Thymus (tissue), 11 donors: ENCODE measurements around the gene PSMA6. TPM values are rescaled to one million over a fixed set of nuclear protein-coding genes. Genes with fewer than 3 reads are reported as not detected.
"Not testable (repeated sequence)": the region's sequence is repeated elsewhere in the genome, so short reads cannot be mapped to it uniquely, and the experiment has no call there.

Source experiments
- DNase-seq, 9 donors: peaks; one replicate each; pipeline ENCODE4 v3.0.0-alpha.2; 2013; ENCODE audit warnings: low spot score in 9 of 9, low read depth in 6 of 9, missing footprints in 1 of 9
- H3K27ac ChIP-seq, 2 donors: one replicate each; pipeline ENCODE4 v1.5.1; 2013; ENCODE audit warnings: control low read depth in 1 of 2, low read depth in 1 of 2, low read length in 1 of 2, mild to moderate bottlenecking in 1 of 2, moderate library complexity in 1 of 2
- H3K27me3 ChIP-seq, 2 donors: one replicate each; pipeline ENCODE4 v1.5.1; 2013; ENCODE audit warnings: low read length in 1 of 2; ENCODE audit not compliant: control insufficient read depth in 2 of 2, insufficient read depth in 1 of 2
- H3K36me3 ChIP-seq, 2 donors: one replicate each; pipeline ENCODE4 v1.5.1; 2013; ENCODE audit warnings: low read length in 1 of 2, mild to moderate bottlenecking in 1 of 2, moderate library complexity in 1 of 2; ENCODE audit not compliant: control insufficient read depth in 2 of 2, insufficient read depth in 2 of 2
- H3K4me1 ChIP-seq, 2 donors: one replicate each; pipeline ENCODE4 v1.5.1; 2013; ENCODE audit warnings: low read length in 2 of 2; ENCODE audit not compliant: control insufficient read depth in 2 of 2, insufficient read depth in 2 of 2
- H3K4me3 ChIP-seq, 2 donors: one replicate each; pipeline ENCODE4 v1.5.1; 2013; ENCODE audit warnings: low read length in 2 of 2, control low read depth in 1 of 2, mild to moderate bottlenecking in 1 of 2
- H3K9me3 ChIP-seq, 2 donors: one replicate each; pipeline ENCODE4 v1.5.1; 2013; ENCODE audit warnings: low read length in 1 of 2, mild to moderate bottlenecking in 1 of 2; ENCODE audit not compliant: control insufficient read depth in 2 of 2, insufficient read depth in 1 of 2
- WGBS: extraction: QIAGEN DNeasy Blood & Tissue Kit; methylation state at CpG from one replicate; pipeline ENCODE4 v1.1.7; 2013; 5-methylcytosine and 5-hydroxymethylcytosine counted together
- polyA plus RNA-seq: library from polyadenylated mRNA; stranded (reverse); fragments of 200-250 nt; gene quantifications from one replicate; pipeline ENCODE4 v1.2.3, GENCODE V29; 2013
- total RNA-seq: library from RNA; stranded (reverse); fragments of 120-200 nt; gene quantifications from one replicate; pipeline ENCODE4 v1.2.4, GENCODE V29; 2013
- donor health status: healthy.

Gene PSMA6
- total and polyA plus RNA-seq, 2 donors: 206 to 550 TPM

DNA sequence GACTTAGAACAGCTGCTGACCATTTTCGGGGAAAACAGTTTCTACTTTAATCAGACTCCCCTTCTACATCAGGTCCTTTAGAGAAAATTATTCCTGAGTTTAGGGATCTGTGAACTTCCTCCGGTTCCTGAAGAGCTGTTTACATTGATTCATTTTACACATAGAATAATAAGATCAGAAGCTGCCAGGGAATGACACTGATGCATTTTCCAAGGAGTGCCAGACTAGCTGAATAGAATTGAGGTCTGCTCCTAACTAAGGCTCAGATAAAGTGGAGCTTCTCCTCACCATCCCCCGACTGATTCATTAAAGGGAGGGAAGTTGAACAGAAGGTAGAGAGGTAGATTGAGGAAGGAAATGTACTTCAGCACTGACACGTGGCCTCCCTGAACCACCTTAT is 41.9 kb upstream of the PSMA6 start:
- Histone ChIP-seq H3K36me3 (peaks cover 0 to 4% of the 10 kb centered on the region in 2 donors), H3K27me3 (no peaks in the 10 kb centered on the region), H3K27ac (no peak overlapping the region), H3K9me3 (no peaks in the 10 kb centered on the region), H3K4me1 (peaks cover 2 to 15% of the 10 kb centered on the region in 2 donors), H3K4me3 (no peak overlapping the region)
- no peak for DNase-seq
- WGBS: 57% methylated on average over 4 of the region's 4 CpGs

DNA sequence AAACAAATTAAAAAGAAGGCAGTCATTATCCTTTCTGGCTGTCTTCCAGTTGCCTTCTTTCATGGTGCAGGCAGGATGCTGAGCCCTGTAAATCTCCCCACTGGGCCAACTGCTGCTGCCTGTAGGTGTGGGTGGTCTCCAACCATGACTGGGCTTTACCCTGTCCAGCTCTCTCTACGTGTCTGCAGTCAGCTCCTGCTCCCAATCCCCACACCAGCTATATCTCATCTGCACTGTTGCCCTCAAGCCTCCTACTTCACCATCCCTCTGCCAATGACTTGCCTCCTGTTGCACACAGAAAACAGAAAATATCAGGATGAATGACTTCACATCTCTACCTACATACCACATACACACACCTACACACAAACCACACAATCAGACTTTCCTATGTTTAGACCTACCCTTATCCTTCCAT is 39.7 kb upstream of the PSMA6 start:
- 87% methylated on average over 1 of the region's 1 CpG for WGBS
- DNase-seq: no peak
- H3K27me3 ChIP-seq: no peaks in the 10 kb centered on the region
- peaks cover 0 to 4% of the 10 kb centered on the region in 2 donors for H3K36me3 ChIP-seq
- H3K4me1 ChIP-seq: peaks cover 2 to 15% of the 10 kb centered on the region in 2 donors
- no peak overlapping the region for H3K27ac ChIP-seq
- no peak overlapping the region for H3K4me3 ChIP-seq
- H3K9me3 ChIP-seq: no peaks in the 10 kb centered on the region

DNA sequence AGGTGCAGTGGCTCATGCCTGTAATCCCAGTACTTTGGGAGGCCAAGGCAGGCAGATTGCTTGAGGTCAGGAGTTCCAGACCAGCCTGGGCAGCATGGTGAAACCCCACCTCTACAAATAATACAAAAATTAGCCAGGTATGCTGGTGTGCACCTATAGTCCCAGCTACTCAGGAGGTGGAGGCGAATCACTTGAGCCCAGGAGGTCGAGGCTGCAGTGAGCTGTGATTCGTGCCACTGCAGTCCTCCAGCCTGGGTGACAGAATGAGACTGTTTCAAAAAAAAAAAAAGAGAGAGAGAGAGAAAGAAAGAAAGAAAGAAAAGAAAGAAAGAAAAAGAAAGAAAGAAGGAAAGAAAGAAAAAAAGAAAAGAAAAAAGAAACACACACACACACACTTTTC is 39.1 kb upstream of the PSMA6 start:
- not testable (repeated sequence) for H3K36me3 ChIP-seq, H3K27me3 ChIP-seq, H3K9me3 ChIP-seq, H3K27ac ChIP-seq, H3K4me3 ChIP-seq, DNase-seq
- H3K4me1 ChIP-seq: peaks cover 2 to 14% of the 10 kb centered on the region in 2 donors
- 99% methylated on average over 3 of the region's 3 CpGs for WGBS

DNA sequence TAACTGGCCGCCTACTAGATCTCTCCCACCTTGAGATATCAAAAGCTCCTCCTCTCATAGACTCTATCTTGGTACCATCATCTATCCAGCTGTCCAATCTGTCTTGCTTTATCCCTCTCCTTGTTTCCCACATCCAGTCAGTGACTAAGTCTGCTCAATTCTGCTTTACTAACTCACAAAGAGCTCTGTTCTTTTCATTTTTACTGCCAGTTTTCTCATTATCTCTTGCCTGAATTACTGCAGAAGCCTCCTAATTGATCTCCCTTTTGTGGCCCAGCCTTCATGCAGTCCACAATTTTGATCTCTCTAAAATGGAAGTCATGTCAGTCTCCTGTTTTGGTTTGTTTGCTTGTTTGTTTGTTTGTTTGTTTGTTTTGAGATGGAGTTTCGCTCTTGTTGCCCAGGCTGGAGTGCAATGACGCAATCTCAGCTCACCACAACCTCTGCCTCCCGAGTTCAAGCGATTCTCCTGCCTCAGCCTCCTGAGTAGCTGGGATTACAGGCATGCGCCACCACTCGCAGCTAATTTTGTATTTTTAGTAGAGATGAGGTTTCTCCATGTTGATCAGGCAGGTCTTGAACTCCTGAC is 38.1 kb upstream of the PSMA6 start:
- H3K4me3 ChIP-seq, H3K4me1 ChIP-seq, H3K36me3 ChIP-seq, DNase-seq, H3K27me3 ChIP-seq, H3K9me3 ChIP-seq, H3K27ac ChIP-seq: not testable (repeated sequence)
- WGBS: over 99% methylated on average over 7 of the region's 7 CpGs

DNA sequence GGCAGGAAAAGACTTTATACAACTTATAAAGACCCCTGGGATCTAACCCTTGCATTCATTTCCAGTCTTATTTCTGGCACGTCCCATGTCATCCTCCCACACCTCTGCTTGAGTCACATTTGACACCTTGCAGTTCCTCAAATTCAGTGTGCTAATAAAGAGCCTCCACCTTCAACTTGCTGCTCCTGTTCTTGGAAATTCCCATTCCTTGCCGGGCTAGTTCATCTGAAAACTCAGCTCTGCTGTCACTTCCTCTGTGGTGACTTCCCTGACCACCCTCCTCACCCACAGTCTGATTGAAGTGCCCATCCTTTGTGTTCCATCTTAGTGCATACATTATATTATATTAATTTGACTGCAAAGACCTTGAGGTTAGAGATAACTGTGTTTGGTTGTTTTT is 37.4 kb upstream of the PSMA6 start:
- Histone ChIP-seq H3K9me3 (no peaks in the 10 kb centered on the region), H3K36me3 (peaks cover 0 to 4% of the 10 kb centered on the region in 2 donors), H3K27ac (no peak overlapping the region), H3K4me1 (peaks cover 0 to 9% of the 10 kb centered on the region in 2 donors), H3K27me3 (no peaks in the 10 kb centered on the region), H3K4me3 (no peak overlapping the region)
- DNase-seq: no peak
- 40% methylated on average over 2 of the region's 2 CpGs for WGBS

DNA sequence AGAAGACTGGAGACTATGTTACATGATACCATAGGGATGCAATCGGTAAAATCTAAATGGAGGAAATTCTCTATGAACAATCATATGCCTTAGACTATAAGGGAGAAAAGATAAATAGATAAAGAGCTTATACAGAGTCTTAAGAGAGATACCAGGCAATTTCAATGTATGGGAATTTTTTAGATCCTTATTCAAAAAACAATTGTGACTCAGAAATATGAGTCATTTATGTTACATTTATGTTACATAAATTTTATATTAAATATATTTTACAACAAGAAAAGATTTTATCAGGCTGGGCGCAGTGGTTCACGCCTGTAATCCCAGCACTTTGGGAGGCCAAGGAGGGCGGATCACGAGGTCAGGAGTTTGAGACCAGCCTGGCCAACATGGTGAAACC is 36.5 kb upstream of the PSMA6 start:
- H3K27ac ChIP-seq: no peak overlapping the region
- no peaks in the 10 kb centered on the region for H3K27me3 ChIP-seq
- no peak for DNase-seq
- H3K36me3 ChIP-seq: peaks cover 4 to 5% of the 10 kb centered on the region in 2 donors
- 99% methylated on average over 5 of the region's 5 CpGs for WGBS
- H3K4me1 ChIP-seq: peaks cover 0 to 3% of the 10 kb centered on the region in 2 donors
- H3K4me3 ChIP-seq: no peak overlapping the region
- no peaks in the 10 kb centered on the region for H3K9me3 ChIP-seq

DNA sequence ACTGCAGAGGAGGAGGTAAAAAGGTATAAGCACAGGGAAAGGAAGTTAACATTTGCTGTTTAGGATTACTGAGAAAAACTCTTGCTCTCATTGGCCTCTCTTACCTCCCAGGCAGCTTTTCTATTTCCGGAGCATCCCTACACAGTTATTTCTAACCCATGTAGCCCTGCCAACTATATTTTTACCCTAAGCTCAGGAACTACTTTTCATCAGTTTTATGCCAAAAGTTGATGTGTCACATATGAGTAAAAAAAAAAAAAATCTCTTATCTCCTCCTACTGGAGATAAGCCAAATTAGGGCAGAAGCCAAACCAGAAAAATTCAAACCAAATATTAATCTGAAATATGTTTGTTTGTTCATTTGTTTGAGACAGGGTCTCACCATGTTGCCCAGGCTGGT is 34.4 kb upstream of the PSMA6 start:
- no peak for DNase-seq
- WGBS: 76% methylated on average over 1 of the region's 1 CpG
- Histone ChIP-seq H3K4me3 (no peak overlapping the region), H3K4me1 (peaks cover 0 to 3% of the 10 kb centered on the region in 2 donors), H3K27ac (no peak overlapping the region), H3K27me3 (no peaks in the 10 kb centered on the region), H3K9me3 (no peaks in the 10 kb centered on the region), H3K36me3 (peaks cover 7 to 10% of the 10 kb centered on the region in 2 donors)

DNA sequence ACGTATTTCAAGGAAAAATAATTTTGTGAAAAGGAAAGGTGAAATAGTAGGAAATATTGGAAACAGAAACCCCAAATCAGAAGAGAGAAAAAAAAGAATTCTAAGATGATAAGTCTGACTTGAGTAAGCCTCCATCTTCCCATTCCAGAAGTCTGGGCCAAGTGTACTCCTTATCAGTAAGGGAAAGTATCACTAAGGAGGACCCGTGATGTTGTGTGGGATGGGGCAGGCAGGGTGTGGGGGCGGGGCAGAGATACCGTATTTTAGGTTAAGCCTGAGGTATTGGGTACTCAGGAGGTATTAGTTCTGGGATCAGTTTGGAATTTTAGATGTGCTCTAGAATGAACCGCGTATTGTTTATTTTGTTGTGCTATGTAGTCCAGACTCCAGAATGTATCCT is 33.8 kb upstream of the PSMA6 start:
- 97% methylated on average over 6 of the region's 6 CpGs for WGBS
- no peak for DNase-seq
- Histone ChIP-seq H3K4me3 (no peak overlapping the region), H3K36me3 (peaks cover 7 to 10% of the 10 kb centered on the region in 2 donors), H3K9me3 (no peaks in the 10 kb centered on the region), H3K27me3 (no peaks in the 10 kb centered on the region), H3K27ac (no peak overlapping the region), H3K4me1 (peaks cover 0 to 3% of the 10 kb centered on the region in 2 donors)

DNA sequence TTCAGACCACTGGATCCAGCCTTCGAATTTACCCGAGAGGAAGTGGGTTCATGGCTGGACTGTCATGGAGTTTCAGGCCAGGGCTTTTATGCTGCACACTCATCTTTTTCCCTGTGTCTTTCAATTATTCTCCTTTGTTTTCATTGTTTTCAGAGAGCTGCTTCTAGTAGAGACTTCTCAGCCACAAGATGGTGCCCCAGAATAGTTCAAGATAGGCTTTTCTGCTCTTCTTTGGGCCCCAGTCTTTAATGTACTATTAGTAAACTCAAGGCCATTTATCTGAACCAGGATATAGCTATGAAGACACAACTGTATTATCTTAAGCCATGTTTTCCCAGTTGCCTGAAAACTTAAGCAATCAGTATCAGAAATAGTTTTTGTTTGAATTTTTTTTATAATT is 30.4 kb upstream of the PSMA6 start:
- no peaks in the 10 kb centered on the region for H3K4me1 ChIP-seq
- no peak overlapping the region for H3K27ac ChIP-seq
- DNase-seq: peak in 4 of 9 donors; percentile 26 to 65 (median 36)
- 96% methylated on average over 2 of the region's 2 CpGs for WGBS
- H3K36me3 ChIP-seq: peaks cover 3 to 13% of the 10 kb centered on the region in 2 donors
- H3K9me3 ChIP-seq: no peaks in the 10 kb centered on the region
- H3K4me3 ChIP-seq: no peak overlapping the region
- no peaks in the 10 kb centered on the region for H3K27me3 ChIP-seq
